ENCODE measurements around the gene CYTH3.
A peak's percentile ranks its signal among the peaks of the same experiment; 100 is the strongest.
"Not testable (repeated sequence)": the region's sequence is repeated elsewhere in the genome, so short reads cannot be mapped to it uniquely, and the experiment has no call there.

CYTH3 gene

DNA sequence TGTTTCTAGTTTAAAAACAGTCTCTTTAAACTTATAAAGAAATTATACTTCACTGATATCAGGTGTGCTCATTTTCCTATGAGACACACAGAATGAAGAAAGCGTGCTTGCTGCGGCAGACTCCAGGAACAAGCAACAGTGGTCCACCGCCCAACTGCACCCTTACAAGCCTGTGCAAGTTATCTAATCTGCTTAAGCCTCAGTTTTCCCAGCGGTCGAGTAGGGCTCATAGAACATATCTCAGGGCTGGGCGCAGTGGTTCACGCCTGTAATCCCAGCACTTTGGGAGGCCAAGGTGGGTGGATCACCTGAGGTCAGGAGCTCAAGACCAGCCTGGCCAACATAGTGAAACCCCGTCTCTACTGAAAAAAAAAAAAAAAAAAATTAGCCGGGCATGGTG lies 43.1 kb downstream of the CYTH3 start:
- DNase-seq (ENCODE audit: low read depth): not testable (repeated sequence)

DNA sequence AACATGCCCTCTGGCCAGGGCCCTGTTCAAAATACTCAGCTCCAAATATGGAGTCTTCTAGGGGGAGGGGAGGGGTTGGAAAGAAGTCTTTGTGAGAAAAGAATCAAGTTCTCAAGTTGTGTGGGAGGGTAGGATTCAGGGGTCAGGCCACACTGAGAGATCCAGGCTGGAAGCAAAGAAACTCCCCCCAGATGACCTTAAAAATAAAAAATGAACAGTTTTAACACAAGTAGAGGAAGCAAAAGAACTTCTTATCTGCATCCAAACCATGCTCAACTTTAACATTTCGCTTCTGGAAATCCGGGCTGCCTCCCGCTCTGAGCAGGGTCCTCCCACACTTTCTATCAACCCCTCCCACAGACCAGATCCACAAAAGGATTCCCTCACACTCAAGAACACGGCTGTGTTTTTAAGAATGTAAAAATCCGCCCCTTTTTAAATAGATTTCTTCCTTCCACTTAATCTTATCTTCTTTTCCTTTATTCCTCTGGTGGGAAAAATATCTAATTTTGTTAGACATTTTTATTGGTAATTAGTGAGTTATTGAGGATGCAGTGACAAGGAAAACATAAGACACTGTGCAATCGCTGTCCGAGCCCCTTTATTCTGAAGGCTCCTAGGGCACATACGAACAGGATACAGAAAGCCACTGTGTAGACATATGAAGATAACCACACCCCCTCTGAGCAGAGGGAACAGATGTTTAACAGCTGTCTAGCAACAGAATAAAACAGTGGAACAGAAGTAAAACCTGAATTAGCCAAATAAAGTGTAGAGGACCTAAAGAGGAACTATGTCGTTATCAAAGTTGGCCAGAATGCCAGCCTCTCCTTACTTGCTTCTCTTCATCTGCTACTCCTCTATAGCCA lies 43.8 kb downstream of the CYTH3 start:
- no peak for DNase-seq (ENCODE audit: low read depth)

DNA sequence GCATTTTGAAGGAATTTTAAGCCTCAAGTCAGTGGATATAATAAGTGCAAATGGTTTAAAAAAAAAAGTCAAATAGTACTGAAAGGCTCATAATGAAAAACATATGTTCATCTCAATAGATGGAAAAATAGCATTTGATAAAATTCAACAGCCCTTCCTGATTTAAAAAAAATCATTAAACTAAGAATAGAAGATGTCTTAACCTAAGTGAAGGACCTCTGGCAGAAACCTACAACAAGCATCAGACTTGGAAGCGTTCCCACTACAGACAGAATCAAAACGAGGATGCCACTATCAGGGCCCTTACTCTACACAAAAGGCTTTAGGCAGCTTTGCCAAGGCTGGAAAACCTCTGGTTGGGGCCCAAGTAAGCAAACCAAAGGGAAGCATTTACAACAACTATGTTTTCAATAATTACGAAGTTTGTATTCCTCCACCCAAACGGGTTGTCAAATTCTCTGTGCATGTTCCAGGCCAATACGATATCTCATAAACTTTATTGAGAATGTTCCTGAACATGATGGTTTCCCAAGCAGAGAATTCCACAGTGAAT lies 45.1 kb downstream of the CYTH3 start:
- DNase-seq (ENCODE audit: low read depth): no peak

DNA sequence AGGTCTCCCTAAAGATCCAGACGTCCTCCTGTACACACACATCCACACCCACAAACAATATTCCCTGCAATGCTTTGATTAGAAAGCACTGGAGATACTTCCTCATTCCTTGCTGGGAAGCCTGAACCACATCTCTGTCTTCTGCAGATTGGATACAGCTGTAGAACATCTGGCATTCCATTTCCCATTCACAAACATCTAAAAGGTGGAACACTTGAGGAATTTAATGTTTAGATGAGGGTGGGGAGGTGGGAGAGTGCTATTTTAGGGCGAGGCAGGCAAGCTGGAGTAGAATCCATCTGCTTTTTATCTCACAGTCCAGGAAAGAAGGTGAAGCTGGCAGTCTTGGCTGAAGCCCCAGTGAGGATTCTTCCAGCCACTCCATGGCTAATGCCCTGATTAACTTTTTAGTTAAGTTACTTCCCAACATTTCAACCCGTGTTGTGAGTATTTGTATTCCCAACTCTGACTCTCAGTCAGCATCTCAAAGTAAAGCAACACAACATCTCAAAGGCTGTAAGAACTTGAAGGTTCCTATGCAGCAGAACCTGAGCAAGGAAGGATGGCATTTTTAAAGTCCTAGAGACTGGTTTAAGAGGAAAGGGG lies 46.1 kb downstream of the CYTH3 start:
- peak; percentile 69 for DNase-seq (ENCODE audit: low read depth)

DNA sequence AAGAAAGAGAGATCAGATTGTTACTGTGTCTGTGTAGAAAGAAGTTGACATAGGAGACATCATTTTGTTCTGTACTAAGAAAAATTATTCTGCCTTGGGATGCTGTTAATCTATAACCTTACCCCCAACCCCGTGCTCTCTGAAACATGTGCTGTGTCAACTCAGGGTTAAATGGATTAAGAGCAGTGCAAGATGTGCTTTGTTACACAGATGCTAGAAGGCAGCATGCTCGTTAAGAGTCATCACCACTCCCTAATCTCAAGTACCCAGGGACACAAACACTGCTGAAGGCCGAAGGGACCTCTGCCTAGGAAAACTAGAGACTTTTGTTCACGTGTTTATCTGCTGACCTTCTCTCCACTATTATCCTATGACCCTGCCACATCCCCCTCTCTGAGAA lies 49.0 kb downstream of the CYTH3 start:
- not testable (repeated sequence) for DNase-seq (ENCODE audit: low read depth)

DNA sequence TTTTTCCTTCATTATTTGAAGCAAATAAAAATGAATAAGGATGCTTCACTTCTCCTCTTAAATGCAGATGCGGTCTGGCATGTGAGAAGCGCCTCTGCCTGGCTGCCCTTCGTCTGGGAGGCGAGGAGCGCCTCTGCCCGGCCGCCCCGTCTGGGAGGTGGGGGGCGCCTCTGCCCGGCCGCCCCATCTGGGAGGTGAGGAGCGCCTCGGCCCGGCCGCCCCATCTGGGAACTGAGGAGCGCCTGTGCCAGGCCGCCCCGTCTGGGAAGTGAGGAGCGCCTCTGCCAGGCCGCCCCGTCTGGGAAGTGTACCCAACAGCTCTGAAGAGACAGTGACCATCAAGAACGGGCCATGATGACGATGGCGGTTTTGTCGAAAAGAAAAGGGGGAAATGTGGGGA lies 49.4 kb downstream of the CYTH3 start:
- not testable (repeated sequence) for DNase-seq (ENCODE audit: low read depth)

DNA sequence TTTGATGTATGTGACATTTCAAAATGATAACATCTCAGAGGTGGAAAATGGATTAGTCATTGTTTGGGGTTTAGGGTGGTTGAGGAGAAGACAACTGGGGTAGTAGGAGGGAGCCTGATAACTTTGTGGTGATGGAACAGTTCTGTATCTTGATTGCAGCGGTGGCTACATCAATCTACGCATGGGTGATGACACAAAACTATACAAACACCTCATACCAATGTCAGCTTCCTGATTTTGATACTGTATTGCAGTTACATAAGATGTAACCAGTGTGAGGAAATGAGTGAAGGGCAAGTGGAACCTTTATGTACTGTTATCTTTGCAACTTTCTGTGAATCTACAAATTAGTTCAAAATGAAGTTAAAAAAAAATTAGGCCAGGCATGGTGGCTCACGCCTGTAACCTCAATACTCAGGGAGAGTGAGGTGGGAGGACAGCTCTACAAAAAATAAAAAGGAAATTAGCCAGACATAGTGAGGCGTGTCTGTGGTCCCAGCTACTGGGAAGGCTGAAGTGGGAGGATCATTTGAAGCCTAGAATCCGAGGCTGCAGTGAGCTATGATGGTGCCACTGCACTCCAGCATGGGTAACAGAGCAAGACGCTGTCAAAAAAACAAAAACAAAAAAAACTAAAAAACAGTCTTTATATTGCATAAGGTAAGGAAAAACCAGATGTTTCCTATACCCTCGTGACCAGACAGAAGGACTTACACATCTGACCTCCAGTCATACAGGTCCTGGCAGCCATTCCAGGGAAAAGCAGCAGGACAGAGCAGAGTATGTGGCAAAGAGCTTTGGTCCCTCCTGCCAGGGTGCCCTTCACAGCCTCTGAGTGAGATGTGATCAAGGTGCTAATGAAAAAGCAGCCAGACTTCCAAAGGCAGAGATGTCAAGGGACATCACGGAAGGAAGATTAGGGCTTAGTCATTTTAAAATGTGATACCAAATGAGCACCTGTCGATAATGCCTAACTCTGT lies 50.8 kb downstream of the CYTH3 start:
- DNase-seq (ENCODE audit: low read depth): no peak

DNA sequence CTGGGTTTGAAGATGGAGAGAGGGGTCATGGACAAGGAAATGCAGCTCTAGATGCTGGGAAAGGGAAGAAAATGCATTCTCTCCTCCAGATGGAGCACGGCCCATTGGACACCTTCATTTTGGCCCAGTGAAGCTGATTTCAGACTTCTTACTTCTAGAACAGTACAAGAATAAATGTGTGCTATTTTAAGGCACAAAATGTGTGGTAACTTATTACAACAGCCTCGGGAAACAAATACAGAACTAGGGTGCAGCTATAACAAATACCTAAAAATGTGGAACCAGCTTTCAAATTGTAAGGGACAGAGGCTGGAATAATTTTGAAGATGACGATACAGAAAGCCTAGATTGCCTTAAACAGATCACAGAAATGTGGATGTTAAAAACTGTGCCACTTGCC lies 54.1 kb downstream of the CYTH3 start:
- no peak for DNase-seq (ENCODE audit: low read depth)

DNA sequence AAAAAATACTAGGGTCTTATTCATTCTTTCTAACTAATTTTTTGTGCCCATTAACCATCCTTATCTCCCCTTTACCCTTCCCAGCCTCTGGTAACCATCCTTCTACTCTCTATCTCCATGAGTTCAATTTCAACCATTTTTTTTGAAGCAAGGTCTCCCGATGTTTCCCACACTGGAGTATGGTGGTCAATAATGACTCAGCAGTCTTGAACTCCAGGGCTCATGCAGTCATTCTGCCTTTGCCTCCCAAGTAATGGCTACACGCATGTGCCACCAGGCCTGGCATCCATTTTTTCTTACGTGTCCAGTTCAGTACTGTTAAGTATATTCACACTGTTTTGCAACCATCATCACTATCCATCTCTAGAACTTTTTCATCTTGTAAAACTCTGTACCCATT lies 60.4 kb downstream of the CYTH3 start:
- DNase-seq (ENCODE audit: low read depth): no peak

DNA sequence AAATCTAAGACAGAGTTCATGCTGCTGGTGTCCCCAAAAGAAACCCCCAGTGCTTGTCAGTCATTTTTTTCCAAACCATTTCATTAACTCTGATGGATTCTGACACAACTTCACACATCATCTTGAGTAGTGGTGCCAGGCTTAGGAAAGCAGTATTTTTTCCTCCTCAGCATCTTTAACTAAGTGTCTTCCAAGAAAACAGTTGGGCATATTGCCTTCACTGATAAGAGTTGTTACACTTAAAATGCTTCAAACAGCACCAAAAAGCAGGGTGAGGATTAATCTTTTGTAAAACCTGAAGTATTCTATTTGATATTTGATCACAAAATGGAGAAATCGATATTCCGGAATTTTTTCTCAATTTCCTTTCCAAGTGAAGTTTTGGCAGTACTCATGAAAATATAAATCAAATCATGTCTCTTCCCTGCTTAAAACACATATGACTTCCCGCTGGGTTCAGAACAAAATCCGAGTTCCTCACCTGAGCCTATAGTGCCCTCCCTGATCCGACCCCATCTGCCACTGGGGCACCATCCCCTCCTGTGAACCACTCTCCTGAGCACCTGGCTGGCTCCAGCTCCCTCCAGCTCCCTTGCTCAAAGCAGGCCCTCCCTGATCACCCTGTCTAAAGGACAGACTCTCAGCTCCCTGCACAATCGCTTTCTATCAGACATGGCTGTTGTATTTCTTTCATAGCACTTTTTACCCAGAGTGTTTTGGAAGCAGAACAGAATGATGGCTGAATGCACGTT lies 61.6 kb downstream of the CYTH3 start:
- no peak for DNase-seq (ENCODE audit: low read depth)

DNA sequence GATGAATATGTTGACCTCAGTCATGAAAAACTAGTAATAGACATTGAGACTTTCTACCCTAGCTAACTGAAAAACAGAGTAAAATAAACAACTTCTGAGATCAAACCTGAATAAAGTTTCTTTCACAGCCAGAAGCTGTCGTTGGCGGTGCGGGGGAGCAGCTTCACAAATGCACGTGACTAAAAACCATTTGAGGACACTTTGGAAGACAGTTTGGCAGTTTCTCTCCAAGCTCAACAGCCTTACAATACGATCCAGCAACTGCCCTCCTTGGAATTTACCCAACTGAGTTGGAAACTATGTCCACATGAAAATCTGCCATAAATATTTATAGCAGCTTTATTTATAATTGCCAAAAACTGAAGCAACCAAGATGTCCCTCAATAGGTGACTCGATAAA lies 63.1 kb downstream of the CYTH3 start:
- no peak for DNase-seq (ENCODE audit: low read depth)

DNA sequence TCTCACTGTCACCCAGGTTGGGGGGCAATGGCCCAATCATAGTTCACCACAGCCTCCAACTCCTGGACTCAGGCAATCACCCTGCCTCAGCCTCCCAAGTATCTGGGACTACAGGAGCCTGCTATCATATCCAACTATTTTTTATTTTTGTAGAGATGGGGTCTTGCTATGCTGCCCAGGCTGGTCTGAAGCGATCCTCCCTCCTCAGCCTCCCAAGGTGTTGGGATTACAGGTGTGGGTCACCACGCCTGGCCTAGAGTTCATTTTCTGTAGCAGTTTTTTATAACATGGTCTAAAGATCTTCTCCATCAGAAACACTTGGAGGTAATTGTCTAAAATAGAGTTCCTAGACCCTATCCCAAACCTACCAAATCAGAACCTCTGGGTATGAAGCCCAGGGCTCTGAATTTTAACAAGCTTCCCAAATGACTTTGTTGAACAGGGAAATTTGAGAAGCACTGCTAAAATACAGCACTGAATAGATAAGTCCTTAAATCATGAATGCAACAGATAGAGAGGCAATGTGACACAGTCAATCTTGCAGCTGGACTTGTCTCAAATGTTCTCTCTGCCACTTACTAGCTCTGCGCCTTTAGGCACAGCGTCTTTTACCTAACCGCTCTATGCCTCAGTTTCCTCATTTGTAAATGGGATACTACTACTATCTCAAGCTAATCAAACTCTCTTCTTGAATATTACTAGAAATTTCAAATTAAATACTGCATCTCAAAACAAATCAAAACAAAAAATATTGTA lies 63.7 kb downstream of the CYTH3 start:
- DNase-seq (ENCODE audit: low read depth): no peak

DNA sequence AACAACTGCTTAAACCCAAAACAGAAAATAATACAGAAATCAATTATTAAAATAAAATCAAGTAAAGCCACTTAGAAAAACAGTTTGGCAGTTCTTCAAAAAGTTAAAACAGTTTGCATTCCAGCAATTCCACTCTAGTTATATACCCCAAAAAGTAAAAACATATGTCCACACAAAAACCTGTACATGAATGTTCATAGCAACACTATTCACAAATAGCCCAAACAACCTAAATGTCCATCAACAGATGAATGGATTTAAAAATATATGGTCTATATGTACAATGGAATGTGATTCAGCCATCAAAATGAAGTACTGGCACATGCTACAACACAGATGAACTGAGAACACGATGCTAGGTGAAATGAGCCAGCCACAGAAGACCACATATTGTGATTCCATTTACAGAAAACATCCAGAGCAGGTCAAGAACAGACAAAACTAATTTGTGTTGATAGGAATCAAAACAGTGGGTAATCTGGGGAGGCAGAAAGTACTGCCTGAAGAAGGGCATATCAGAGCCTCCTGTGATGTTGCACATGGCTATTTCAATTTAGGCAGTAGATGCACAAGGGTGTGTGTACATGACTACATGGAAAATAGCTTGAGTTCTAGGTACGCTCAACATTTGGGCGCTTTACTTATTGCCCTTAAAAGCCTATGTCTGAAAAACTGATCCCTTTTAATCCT lies 66.3 kb downstream of the CYTH3 start:
- no peak for DNase-seq (ENCODE audit: low read depth)

DNA sequence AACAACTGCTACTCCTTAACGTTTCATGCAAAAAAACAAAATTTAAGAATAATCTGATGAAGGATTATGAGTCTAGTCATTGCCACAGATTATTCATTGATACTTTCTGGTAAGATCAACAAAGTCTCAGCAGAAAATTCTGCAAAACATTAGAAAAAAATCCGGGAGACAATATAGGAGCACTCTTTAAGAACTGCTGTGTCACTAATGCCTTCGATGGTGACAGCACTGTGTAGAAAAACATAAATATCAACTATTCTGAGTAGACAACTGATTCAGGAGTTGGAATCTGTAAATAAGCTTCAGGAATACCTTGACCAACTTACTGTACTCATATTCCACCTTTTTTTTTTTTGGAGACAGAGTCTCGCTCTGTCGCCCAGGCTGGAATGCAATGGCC lies 69.0 kb downstream of the CYTH3 start:
- no peak for DNase-seq (ENCODE audit: low read depth)

DNA sequence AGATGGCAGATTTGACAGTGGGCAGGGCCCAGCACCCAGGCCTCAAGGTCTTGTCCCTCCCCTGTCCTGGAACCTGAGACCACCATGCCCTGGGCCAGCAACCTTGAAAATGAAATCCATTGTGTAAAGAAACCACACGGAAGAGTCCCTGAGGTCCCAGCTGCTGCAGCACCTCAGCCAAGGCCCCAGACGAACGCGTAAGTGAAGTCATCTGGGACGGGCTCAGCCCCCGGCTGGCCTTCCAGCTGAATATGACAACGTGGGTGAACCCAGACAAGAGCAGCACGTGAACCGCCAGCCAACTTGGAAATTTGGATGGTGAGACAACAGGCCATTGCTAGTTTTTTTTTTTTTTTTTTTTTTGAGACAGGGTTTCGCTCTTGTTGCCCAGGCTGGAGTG lies 70.3 kb downstream of the CYTH3 start:
- DNase-seq (ENCODE audit: low read depth): no peak

DNA sequence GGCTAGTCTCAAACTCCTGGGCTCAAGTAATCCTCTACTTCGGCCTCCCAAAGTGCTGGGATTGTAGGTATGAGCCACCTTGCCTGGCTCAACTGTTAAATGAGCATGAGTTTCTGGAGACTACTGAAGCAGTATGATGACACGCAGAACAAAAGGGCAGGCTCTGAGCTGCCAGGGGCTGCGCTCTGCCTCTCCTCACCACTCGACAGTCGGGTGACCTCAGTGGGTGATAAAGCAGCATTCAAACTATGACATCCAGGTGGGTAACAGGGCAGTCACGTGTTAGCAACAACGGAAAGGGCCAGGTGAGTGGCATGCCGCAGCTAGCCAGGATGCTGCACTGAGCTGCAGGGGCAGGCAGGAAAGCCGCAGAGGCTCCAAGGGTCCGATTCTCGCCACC lies 71.5 kb downstream of the CYTH3 start:
- DNase-seq (ENCODE audit: low read depth): no peak

DNA sequence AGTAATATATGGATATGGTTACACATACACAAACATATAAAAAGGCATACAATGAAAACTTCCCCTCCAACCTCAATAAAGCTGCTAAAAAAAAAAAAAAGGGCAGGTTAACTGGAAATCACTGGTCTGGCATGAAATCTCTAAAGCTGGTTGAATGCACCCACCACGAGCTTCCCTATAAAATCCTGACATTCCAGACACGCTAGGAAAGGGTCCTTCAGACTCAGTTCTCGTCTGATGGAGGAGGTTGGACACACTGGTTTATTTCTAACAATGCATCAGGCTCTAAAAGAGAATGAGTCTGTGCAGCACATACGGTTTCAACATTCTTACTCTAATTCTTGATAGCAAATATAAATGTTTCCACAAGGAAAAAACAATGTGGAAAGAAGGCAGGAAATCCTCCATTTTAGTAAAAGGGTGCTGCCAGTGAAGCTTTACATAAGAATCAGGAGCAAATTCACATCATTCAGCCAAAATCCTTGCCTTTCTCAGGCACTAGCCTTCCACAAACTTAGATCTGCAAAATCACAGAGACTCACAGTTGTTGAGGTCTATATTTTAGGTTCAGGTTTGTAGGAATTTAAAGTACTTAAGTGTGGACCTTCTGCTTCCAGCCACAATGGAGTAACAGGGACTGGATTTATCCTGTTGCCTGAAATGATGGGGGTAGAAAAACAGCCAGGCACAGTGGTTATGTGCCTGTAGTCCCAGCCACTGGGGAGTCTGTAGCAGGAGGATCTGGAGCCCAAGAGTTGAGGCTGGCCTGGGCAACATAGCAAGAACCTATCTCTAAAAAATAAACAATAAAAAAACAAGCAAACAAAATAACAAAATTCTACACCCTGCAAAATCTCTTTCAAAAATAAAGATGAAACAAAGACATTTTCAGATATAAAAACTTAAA lies 73.5 kb downstream of the CYTH3 start:
- DNase-seq (ENCODE audit: low read depth): no peak

DNA sequence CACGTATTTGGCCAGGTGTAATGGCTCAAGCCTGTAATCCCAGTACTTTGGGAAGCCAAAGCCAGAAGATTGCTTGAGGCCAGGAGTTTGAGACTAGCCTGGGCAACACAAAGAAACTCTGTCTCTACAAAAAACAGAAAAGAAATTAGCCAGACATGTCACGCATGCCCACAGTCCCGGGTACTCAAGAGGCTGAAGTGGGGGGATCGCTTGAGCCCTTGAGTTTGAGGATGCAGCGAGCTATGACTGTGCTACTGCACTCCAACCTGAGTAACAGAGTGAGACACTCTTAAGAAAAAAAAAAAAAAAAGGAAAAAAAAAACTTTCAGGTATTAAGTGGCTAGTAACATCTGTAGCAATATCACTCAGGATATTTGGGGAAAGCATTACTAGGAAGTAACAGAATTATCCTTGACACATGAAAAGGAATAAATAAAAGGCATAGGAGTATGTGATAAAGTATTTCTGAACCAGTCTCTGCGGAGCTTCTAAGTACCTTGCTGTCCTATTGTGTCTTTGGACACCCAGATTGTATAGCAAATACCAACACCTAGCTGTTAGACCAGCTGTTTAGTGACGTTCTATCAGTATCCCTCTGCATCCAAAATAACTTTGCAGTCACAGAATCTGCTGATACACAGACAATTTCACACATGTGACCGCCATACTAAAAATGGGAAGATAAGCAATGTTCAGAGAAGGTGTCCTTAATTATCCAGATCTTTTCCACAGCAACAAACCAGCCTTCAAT lies 74.4 kb downstream of the CYTH3 start:
- no peak for DNase-seq (ENCODE audit: low read depth)
